ENCODE data around the gene CWC27. TPM values are rescaled to one million over a fixed set of nuclear protein-coding genes. Genes with fewer than 3 reads are reported as not detected.

Gene CWC27
- total and polyA plus RNA-seq, 2 of the 13 experiments (the other 11 are each of a cell fraction or from before 2014, with no cell fraction given): 21.1 to 25.7 TPM

- TF ChIP-seq KDM2A (CRISPR knock-in tag; IDR thresholded peaks at IDR 0.05; ENCODE audit: borderline replicate concordance, low read depth) (0 out of 2 replicates have a peak, but pooled peaks have one; percentile 17), ZBTB21 (CRISPR knock-in tag; IDR thresholded peaks at IDR 0.05) (no peak)
These were observed 171.2 kb downstream of the CWC27 start (continued) for GRCh38 chr5:64939772-64940510.

- no peak overlapping the region for H2AFZ ChIP-seq (ENCODE audit: low read length)
- H3K27me3 ChIP-seq (ENCODE audit: control insufficient read depth in 1 of 2, insufficient read depth in 2 of 2, low read length in 2 of 2): no peaks in the 10 kb centered on the region
- BruUV-seq (replicated peaks): no TSS peak
- H3K27ac ChIP-seq (ENCODE audit: extremely low read length, insufficient read depth, low read length): no peak overlapping the region
- no peak overlapping the region for H3K9ac ChIP-seq (ENCODE audit: insufficient read depth, low read depth, low read length)
- 91% methylated on average over 4 of the region's 4 CpGs for WGBS (ENCODE audit: low lambda C conversion rate)
- no peaks in the 10 kb centered on the region for H3K9me3 ChIP-seq (ENCODE audit: low read length)
- peaks cover 23% of the 10 kb centered on the region for H3K4me1 ChIP-seq (ENCODE audit: insufficient read depth, low read length)
- DNase-seq (ENCODE audit: low spot score) (no peak), FAIRE-seq (no peak), ATAC-seq (no peak)
- ChIA-PET CTCF (ENCODE audit: low intra/inter-chr PET ratio, low total read pairs) (no interaction called here), POLR2A (no interaction called here)
- TF ChIP-seq YY1 (IDR thresholded peaks at IDR 0.05; ENCODE audit: insufficient read depth, insufficient replicate concordance, low read depth, low read length): no peak
- peak; percentile 53 for TF ChIP-seq MAFF (IDR thresholded peaks at IDR 0.05; ENCODE audit: low read depth, low read length)
- no peak for TF ChIP-seq GMEB1 (CRISPR knock-in tag; IDR thresholded peaks at IDR 0.05; ENCODE audit: borderline replicate concordance)
- no peak for TF ChIP-seq KLF12 (CRISPR knock-in tag; IDR thresholded peaks at IDR 0.05; ENCODE audit: borderline replicate concordance)
- TF ChIP-seq ZMYM3 (CRISPR knock-in tag; IDR thresholded peaks at IDR 0.05): no peak
- TF ChIP-seq, protein P1, sequence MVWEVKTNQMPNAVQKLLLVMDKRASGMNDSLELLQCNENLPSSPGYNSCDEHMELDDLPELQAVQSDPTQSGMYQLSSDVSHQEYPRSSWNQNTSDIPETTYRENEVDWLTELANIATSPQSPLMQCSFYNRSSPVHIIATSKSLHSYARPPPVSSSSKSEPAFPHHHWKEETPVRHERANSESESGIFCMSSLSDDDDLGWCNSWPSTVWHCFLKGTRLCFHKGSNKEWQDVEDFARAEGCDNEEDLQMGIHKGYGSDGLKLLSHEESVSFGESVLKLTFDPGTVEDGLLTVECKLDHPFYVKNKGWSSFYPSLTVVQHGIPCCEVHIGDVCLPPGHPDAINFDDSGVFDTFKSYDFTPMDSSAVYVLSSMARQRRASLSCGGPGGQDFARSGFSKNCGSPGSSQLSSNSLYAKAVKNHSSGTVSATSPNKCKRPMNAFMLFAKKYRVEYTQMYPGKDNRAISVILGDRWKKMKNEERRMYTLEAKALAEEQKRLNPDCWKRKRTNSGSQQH (CRISPR knock-in tag; IDR thresholded peaks at IDR 0.05; ENCODE audit: low read depth): no peak
- peak; percentile 33 to 53; a peak in 3 of 4 replicates for TF ChIP-seq MAFK (conservative IDR thresholded peaks at IDR 0.05 in 1 of 2, IDR thresholded peaks at IDR 0.05 in 1 of 2; ENCODE audit: low read length in 2 of 2)
- no peak overlapping the region for H3K4me2 ChIP-seq (ENCODE audit: low read depth, low read length)
- no peaks in the 10 kb centered on the region for H3K79me2 ChIP-seq (ENCODE audit: insufficient read depth, low read length)
- intact Hi-C loops (cut with micrococcal nuclease; ENCODE audit: unreplicated experiment) (no loop called here), in situ Hi-C loops (cut with HindIII; ENCODE audit: extremely low pct_ligation_motif_present, low pct_unique_long_range_greater_than_20kb) (no loop called here)
- no peaks in the 10 kb centered on the region for H4K20me1 ChIP-seq (ENCODE audit: insufficient read depth, low read length)
- H3K4me3 ChIP-seq (replicated peaks in 1 of 3; ENCODE audit: insufficient read depth in 1 of 3, low read depth in 2 of 3, low read length in 3 of 3): no peak overlapping the region
- H3K36me3 ChIP-seq (replicated peaks in 1 of 2; ENCODE audit: control insufficient read depth in 1 of 2, insufficient read depth in 2 of 2, low read length in 2 of 2): no peaks in the 10 kb centered on the region
These were observed 173.7 kb downstream of the CWC27 start for GRCh38 chr5:64942460-64942859.
